ENCODE measurements around the gene MAP1LC3C.
"Not testable (repeated sequence)": the region's sequence is repeated elsewhere in the genome, so short reads cannot be mapped to it uniquely, and the experiment has no call there.

Gene MAP1LC3C

DNA sequence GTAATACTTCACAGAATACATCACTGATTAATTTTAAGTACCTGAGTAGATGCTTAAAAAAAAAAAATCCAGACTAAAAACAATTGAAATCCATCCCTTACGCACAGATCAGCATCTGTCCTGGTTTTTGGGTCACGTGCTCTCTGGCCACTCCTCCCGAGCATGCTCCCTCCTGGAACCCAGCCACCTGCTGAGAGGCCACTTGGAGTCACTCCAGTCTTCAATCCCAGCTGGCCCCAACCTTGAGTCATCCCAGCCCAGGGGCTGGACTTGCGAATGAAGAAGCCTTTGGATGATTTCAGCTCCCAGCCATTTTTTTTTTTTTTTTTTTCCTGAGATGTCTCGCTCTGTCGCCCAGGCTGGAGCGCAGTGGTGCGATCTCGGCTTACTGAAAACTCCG lies 8.9 kb downstream of the MAP1LC3C start:
- DNase-seq: no peak

DNA sequence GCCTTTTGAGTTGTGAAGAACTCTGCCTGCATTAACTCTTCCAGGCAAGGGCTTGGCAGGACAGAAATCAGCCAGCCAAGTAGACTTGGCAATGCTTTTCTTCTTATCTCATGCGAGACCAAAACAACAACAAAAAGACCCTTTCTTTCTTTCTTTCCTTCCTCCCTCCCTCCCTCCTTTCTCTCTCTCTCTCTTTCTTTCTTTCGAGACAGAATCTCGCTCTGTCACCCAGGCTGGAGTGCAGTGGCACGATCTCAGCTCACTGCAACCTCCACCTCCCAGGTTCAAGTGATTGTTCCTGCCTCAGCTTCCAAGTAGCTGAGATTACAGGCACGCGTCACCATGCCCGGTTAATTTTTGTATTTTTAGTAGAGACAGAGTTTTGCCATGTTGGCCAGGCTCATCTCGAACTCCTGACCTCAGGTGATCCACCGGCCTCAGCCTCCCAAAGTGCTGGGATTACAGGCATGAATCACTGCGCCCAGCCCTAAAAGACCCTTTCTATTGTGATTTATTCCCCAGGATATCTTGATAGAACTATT lies 10.4 kb downstream of the MAP1LC3C start:
- not testable (repeated sequence) for DNase-seq

DNA sequence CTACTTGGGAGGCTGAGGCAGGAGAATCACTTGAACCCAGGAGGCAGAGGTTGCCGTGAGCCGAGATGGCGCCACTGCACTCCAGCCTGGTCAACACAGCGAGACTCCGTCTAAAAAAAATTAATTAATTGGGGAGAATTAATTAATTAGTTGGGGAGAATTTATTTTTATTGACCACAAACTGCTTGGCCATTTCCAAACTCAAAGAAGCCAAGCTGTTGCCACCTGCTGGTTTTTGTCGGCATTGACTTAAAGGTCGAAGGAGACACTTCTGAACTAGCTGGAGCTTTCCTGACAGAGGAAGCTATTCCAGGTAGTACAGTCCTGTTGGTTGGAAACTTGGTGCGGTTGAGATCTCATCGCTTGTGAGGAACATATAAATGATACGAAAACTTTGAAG lies 13.1 kb downstream of the MAP1LC3C start:
- DNase-seq: no peak

DNA sequence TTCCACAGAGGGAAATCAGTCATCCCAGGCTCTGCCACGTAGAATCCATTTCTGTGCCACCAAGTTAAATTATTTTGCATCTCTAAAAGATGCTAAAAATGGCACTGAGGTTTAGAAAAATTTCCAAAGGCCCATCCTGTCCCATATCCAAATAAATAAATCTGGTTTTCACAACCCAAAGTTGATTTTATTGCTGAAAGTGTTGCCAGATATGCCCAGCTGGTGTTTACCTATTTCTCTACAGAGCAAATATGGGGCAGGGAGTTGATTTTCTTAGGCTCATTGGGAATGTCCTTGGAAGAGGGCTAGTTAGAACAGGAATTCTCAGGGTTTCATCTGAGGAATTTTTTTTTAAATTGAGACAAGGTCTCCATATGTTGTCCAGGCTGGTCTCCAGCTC lies 19.0 kb downstream of the MAP1LC3C start:
- no peak for DNase-seq

DNA sequence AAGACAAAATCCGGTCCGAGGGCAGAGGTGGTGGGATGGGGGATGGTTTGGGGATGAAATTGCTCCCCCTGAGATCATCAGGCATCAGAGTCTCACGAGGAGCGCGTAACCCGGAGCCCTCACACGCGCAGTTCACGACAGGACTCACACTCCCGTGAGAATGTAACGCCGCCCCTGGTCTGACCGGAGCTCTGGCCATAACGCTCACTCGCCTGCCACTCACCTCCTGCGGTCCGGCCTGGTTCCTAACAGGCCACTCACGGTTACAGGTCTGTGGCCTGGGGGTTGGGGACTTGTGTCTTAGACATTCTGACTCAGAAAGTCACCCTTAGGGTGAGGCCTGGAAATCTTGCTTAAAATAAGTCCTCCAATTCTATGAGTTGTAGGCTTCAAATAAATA lies 19.8 kb downstream of the MAP1LC3C start:
- no peak for DNase-seq

DNA sequence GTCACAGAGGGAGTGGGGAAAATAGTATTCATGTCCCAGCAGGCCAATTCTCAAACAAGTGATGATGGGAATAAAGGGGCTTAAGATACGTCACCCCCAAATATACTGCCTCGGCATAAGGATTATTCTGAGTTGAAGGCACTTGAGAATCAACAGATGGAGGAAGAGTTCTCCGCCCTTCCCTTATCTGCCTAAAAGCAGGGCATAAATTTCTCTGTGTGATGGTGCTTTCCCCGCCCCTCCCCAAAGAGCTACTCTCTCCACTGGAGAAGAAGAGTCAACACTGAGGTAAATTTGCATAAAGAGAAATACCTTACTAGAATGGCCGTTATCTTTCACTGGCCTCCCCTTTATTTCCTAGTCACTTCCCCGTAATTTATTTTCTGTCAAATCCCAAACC lies 22.7 kb downstream of the MAP1LC3C start:
- no peak for DNase-seq

DNA sequence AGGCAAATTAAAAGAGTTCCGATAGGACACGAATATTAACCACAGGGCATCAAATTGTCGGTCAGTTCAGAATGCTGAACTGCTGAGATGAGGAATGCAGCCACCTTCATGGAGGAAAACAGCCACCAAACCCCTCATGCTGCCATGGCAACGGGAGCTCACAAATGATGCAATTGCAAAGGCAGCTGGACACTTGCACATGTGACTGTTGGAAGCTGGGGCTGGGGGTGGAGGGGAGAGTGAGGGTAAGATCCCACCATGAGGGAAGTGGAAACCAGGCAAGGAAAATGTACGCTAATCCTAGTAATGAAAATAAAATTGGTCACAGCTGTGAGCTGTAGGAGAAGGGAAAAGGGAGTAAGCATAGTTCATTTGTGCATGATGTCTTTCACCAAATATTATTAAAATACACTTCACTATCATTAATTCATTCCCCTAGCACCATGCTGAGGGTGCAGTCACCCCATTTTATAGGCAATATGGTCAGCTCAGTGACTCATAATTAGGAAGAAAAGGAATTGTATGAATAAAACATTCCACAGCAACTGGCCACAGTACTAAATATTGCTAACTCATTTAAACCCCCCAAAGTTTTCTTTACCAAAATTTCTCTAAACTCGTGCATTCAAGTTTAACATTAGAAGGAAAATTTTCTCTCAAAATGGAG lies 26.1 kb downstream of the MAP1LC3C start:
- no peak for DNase-seq

DNA sequence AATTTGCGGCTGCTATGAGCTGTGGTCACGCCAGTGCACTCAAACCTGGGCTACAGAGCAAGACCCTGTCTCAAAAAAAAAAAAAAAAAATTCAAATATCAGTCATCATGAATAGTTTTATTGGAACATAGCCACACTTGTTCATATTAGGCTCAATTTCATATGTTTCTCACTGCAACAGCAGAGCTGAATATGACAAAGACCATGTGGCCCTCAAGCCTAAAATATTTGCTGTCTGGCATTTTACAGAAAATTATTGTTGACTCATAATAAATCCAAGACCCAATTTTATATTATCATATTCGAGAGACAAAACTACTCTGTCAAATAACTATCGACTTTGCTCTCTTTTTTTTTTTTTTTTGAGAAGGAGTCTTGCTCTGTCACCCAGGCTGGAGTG lies 30.3 kb downstream of the MAP1LC3C start:
- no peak for DNase-seq

DNA sequence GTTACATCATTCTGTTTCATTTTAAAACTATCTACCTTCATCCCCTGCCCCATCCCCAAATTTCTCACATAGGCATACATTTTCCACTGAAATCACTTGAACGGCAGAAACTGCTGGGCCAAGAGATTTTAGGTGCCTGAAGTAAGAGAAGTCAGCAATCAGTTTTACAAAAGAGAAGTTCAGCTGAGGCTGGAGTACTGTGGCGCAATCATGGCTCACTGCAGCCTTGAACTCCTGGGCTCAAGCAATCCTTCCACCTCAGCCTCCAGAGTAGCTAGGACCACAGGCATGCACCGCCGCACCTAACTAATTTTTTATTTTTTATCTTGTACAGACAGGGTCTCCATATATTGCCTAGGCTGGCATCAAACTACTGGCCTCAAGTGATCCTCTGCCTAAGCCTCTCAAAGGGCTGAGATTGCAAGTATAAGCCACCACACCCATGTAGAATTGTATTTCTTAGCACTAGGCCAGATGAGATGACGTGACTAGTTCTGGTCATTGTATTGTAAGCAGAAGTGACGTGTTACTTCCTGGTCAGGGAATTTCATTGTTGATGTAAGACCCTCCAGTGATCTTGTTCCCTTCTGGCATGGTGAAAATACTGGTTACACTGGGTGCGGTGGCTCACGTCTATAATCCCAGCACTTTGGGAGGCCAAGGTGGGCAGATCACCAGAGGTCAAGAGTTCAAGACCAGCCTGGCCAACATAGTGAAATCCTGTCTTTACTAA lies 34.2 kb downstream of the MAP1LC3C start:
- DNase-seq: no peak

DNA sequence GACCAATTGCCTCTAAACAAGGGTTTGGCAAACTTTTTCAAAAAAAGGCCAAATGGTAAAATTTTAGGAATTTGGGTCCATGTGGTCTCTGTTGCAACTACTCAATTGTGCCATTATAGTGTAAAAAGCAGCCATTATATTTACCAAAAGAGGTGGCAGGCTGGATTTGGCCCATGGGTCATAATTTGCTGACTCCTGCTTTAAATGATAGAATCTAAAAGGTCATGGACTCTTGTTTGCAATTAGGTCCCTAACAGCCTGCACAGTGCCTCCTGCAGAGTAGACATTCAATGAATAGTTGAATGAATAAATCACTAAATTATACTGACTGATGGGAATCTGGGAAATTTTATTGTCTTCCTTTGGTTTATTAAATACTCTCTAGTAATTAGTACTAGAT lies 35.2 kb downstream of the MAP1LC3C start:
- no peak for DNase-seq

DNA sequence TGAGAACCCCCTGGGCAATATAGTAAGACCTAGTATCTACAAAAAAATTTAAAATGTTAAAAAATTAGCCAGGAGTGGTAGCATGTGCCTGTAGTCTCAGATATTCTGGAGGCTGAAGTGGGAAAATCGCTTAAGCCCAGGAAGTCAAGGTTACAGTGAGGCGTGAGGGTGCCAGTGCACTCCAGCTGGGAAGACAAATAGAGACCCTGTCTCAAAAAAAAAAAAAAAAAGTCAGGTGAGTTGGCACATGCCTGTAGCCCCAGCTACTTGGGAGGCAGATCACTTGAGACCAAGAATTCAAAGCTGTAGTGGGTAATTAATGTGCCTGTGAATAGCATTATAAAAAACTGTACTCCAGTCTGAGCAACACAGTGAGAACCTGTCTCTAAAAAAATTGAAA lies 36.7 kb downstream of the MAP1LC3C start:
- DNase-seq: no peak

DNA sequence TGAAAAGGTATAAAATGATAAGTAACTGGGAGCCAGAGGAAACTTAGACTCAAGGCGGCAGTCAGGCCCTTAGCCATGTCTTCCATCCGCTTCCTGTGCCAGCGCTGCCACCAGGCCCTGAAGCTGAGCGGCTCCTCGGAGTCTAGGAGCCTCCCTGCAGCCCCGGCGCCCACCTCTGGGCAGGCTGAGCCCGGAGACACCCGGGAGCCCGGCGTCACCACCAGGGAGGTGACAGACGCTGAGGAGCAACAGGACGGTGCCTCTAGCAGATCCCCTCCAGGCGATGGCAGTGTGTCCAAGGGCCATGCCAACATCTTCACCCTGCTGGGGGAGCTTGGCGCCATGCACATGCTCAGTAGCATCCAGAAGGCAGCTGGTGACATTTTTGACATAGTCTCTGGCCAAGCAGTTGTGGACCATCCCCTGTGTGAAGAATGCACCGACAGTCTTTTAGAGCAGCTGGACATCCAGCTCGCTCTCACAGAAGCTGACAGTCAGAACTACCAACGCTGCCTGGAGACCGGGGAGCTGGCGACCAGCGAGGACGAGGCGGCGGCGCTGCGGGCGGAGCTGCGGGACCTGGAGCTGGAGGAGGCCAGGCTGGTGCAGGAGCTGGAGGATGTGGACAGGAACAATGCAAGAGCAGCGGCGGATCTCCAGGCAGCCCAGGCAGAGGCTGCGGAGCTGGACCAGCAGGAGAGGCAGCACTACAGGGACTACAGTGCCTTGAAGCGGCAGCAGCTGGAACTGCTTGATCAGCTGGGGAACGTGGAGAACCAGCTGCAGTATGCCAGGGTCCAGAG lies 41.0 kb downstream of the MAP1LC3C start, which contains the start of gene BECN2:
BECN2 (plus strand) TSS at position 76 of the 803 bp plus-strand sequence; CDS start at position 76, 0 bp downstream.
- no peak for DNase-seq

DNA sequence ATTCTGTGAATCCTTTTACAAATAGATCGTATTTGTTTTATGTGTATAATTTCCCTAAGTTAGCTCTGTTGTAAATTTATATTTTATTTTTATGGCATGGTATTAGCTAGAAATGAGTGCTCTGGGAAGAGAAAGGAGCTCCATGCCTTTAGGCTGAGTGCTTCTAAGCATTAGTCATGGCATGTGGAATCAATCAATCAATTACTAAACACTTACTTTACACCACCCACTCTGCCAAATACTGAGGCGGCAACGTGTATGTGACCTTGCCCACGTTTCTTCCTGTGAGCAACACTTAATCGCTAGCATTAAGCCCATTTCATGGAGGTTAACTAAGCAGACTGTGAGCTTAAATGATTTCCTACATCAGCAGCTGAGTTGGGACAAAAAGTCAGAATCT lies 48.5 kb downstream of the MAP1LC3C start:
- no peak for DNase-seq

DNA sequence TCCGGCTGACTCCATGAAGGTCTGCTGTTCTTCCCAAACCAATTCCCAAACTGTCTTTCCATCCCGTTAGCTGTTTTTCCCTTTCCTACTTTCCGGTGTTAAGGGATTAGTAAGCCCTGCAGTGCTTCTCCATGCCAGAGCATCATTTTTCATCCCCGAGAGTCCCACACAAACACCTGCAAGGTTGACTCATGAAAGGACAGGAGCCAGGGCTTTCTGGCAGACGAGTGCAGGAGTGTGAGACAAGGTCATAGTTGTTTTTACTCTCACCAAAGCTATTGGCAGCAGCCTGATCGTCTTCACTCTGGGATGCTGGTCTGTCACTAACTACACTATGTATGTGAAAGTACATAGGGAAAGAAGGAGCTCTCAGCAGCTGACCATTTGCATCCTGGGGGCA lies 51.5 kb downstream of the MAP1LC3C start:
- DNase-seq: no peak
